HG02610 (cell line): ENCODE data around the gene ODF2.

Experiments used
- ATAC-seq: cut with Tn5 transposase; IDR thresholded peaks from one replicate; pipeline ENCODE4 v1.9.1; 2021; ENCODE audit warnings: mild to moderate bottlenecking, moderate library complexity; ENCODE audit not compliant: unreplicated experiment

Gene ODF2

DNA sequence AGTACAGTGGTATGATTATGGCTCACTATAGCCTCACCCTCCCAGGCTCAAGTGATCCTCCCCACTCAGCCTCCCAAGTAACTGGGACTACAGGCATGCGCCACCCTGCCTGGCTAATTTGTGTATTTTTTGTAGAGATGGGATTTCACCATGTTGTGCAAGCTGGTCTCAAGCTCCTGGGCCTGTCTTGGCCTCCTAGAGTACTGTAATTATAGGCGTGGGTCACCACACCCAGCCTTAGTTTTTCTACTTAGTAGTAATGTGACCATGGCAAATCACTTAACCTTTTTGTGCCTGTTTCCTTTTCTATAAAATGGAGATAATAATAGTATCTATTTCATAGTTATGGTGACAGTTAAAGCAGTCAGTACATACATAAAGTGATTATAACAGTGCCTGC, 70.9 kb downstream of the ODF2 start:
- ATAC-seq, result no peak

DNA sequence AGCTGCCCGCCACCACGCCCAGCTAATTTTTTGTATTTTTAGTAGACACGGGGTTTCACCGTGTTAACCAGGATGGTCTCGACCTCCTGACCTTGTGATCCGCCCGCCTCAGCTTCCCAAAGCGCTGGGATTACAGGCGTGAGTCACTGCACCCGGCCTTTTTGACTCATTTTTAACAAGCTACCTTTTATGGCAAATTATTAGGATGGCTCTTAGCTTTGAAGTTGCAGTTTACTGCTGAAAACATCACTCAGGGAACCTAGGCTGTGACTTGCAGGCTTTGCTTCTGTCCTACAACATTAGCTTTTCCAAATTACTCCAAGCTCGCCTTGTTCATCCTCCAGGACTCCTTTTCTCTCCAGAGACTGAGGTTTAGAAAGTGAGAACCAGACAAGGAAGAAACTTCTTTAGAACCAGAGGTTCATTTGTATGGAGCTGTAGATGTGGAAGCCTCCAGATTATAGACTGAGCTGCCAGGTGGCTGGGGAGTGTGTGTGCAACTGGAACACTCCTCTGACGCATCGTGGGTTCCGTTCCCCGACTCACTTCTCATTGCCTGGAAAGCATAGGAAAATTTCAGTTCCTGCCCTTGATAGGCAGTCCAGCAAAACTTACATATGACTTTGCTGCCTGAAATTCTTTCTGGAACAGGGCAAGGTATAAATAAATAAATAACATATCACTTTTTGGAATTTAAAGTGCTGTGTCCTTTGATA, 72.8 kb downstream of the ODF2 start:
- no peak for ATAC-seq

DNA sequence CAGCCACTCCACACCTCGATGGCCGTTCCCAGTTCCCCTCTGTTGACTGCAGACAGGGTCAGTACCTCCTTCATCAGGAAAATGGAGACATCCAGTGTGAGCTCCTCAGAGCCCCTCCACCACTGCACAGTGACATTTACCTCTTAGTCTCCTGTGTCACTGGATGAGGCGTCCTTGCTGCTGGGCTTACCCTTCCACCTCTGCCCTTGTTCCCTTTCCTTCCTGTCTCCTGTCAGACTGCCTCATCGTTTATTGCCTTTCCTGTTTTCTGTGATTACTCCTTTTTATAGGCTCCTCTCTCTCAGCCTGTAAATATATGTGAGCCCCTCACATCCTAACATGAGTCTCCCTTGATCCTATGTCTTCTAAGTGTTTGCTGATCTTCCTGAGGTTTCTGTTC, 73.4 kb downstream of the ODF2 start:
- no peak for ATAC-seq

DNA sequence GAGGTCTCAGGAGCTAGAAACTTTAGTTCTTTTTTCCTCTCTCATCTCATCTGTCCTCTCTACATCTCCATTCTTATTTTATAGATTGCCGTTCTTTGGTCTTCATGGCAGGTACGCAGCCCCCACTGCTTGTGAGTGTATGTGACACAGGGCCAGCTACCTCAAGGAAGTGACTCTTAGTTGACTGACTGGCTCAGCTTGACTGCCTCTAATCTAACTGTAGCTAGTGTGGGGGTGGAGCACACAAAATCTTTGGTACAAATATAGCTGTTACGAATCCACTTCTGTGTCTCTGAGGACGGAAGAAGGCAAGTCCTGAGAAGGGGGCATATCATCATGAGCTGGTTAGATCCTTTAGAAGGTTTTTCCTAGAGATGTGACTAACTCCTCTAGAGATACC, 76.8 kb downstream of the ODF2 start:
- ATAC-seq, result no peak

DNA sequence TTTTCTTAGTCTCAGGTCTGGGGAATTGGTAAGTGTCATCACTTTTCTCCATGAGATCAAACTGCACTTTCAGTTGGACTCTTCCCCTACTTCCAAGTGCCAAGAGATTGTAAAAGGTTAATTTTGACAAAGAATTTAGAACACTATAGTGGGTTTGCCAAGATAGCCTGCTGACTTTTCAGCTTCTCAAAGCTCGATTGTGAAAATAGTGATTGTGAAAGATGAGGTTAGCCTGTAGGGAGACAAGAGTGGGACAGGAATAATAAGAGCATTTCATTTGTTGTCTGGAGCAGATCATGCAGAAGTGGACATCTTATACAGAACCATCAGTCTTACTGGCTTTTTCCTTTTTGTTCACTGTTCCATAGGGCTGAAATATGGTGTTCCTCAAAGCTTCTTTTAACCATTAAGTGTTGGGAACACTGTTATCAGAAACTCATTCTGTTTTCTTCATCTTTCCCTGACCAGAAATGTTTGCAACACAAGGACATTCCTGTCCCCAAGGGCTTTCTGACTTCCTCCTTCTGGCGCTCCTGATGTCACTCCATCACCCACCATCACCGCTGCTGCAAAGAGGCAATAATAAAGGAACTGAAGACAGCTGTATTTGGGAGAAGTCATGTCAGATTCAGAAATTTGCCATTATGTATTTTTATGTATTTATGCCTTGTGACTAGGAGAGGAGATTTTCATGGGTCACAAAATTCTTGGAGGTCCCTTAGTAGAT, 85.0 kb downstream of the ODF2 start:
- no peak for ATAC-seq

DNA sequence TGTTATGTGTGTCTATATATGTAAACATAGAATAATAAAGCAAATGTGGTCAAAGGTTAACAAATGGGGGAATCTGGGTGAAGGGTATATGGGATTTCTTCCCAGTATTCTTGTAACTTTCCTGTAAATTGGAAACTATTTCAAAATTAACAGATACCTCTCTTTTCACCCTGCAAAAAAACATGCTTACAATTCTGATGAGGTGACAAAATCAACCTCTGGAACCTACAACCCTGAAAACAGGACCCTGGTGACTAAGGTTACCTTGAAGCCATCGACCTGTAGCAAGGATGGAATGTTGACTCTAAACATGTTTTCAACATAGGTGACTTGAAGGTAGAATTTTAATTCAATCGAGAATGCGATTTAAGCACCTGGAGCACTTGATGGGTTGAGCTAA, 90.7 kb downstream of the ODF2 start:
- ATAC-seq, result no peak

DNA sequence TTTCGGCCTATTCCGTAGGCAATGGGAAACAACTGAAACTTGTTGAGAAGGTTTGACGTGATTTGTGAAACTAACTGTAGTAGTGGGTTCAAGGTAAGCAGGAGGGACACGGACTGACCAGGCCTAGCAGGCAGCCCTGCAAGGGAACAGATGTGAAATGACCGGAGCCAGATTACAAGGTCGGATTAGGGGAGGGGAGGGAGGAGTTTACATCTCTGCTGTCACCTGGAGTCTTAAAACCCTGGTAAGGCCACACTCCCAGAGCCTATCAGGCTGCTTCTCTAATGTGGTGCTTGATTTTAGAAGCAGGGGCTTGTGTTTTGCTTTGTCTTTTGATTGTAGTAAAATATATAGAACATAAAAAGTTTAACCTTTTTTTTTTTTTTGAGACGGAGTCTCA, 93.1 kb downstream of the ODF2 start:
- ATAC-seq, result no peak

DNA sequence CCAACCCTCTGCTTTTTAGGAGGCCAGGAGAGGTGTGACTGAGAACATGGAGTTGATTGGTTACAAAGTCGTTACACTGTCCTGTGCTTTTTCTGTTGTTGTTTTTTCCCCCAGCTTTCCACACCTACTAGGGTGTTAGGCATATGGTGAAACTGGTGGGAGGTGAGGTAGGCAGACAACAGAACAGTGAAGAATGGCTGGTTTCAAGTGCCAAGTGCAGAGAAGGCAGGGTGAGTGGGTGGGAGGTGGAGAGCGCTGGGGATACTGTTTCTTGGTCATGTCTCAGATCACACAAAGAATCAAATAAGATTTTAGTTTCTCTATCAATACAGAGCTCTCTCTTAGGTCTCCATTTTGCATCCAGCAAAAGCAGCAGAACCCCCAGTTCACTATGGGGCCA, 94.4 kb downstream of the ODF2 start:
- no peak for ATAC-seq
